Common myeloid progenitor, CD34-positive (primary cell): ENCODE data around the gene ABHD5.

ENCODE experiments used
- CTCF ChIA-PET: fragments of 350-600 bp; sonication (Branson Sonifier 250); formaldehyde crosslinking; loops from one replicate; lab custom pipeline; 2021; ENCODE audit warnings: antibody characterized with exemption; lab: Charles Lee
- POLR2A ChIA-PET: fragments of 350-600 bp; sonication (Branson Sonifier 250); formaldehyde crosslinking; loops from one replicate; lab custom pipeline; 2021; ENCODE audit warnings: antibody characterized with exemption; lab: Charles Lee
- DNase-seq, 3 donors: peaks; one replicate each; pipeline versions ENCODE4 v3.0.0 to v3.0.0-alpha.2; 2013
- H3K27ac ChIP-seq, 2 experiments: 1 replicate in 1 of 2; 2 replicates in 1 of 2; pipeline ENCODE4 v1.7.0; 2013; ENCODE audit warnings: inconsistent platforms in 2 of 2, low read length in 2 of 2, mild to moderate bottlenecking in 2 of 2, low read depth in 1 of 2, moderate library complexity in 1 of 2; ENCODE audit not compliant: severe bottlenecking in 2 of 2, insufficient read depth in 1 of 2, poor library complexity in 1 of 2
- H3K27me3 ChIP-seq, 5 experiments: replicated peaks in 2 of 5; 1 replicate in 3 of 5; 2 replicates in 2 of 5; pipeline versions ENCODE4 v1.6.1 to v1.7.0; 2013; ENCODE audit warnings: low read length in 4 of 5, mild to moderate bottlenecking in 2 of 5, moderate library complexity in 2 of 5, inconsistent platforms in 1 of 5; ENCODE audit not compliant: insufficient read depth in 5 of 5, control insufficient read depth in 4 of 5
- H3K36me3 ChIP-seq, 4 experiments: 1 replicate in 2 of 4; 2 replicates in 2 of 4; pipeline versions ENCODE4 v1.6.1 to v1.7.0; 2013; ENCODE audit warnings: low read length in 3 of 4, control low read depth in 1 of 4, mild to moderate bottlenecking in 1 of 4; ENCODE audit not compliant: control insufficient read depth in 4 of 4, insufficient read depth in 4 of 4
- H3K4me1 ChIP-seq, 4 experiments: 1 replicate in 3 of 4; 2 replicates in 1 of 4; pipeline versions ENCODE4 v1.6.1 to v1.7.1; 2013; ENCODE audit warnings: low read length in 3 of 4, mild to moderate bottlenecking in 3 of 4, control low read depth in 1 of 4, inconsistent platforms in 1 of 4, moderate library complexity in 1 of 4; ENCODE audit not compliant: control insufficient read depth in 4 of 4, insufficient read depth in 4 of 4; ENCODE audit errors: control extremely low read depth in 1 of 4
- H3K4me3 ChIP-seq, 7 experiments: 1 replicate in 4 of 7; 2 replicates in 3 of 7; pipeline versions ENCODE4 v1.5.1 to v1.7.0; 2013; ENCODE audit warnings: mild to moderate bottlenecking in 7 of 7, low read length in 6 of 7, moderate library complexity in 6 of 7, inconsistent platforms in 2 of 7, low read depth in 2 of 7, control low read depth in 1 of 7; ENCODE audit not compliant: insufficient read depth in 4 of 7, control insufficient read depth in 1 of 7; ENCODE audit errors: extremely low read depth in 1 of 7
- H3K9me3 ChIP-seq, 5 experiments: 1 replicate in 4 of 5; 2 replicates in 1 of 5; pipeline versions ENCODE4 v1.6.1 to v1.7.1; 2013; ENCODE audit warnings: low read length in 4 of 5, mild to moderate bottlenecking in 2 of 5, inconsistent platforms in 1 of 5, low read depth in 1 of 5, moderate library complexity in 1 of 5; ENCODE audit not compliant: control insufficient read depth in 4 of 5, insufficient read depth in 2 of 5; ENCODE audit errors: control extremely low read depth in 1 of 5
- WGBS: methylation state at CpG from one replicate; pipeline ENCODE4 v1.1.5; 2013; ENCODE audit not compliant: insufficient coverage; 5-methylcytosine and 5-hydroxymethylcytosine counted together

The ABHD5 gene

GRCh38 chr3:43760938-43761337, 70.2 kb downstream of the ABHD5 start:
- ChIA-PET POLR2A (interaction anchor here (0.6 kb wide), 1 partner anchor 116 kb away, joined by 3 read pairs; no protein-coding TSS in a partner anchor), CTCF (interaction anchor here (1.5 kb wide), 1 partner anchor 8 kb away, joined by 6 read pairs; no protein-coding TSS in a partner anchor)
- no peak for DNase-seq
- Histone ChIP-seq H3K27ac (no peak overlapping the region), H3K36me3 (no peaks in the 10 kb centered on the region), H3K4me3 (no peak overlapping the region), H3K9me3 (no peaks in the 10 kb centered on the region), H3K4me1 (no peaks in the 10 kb centered on the region), H3K27me3 (no peaks in the 10 kb centered on the region)
- WGBS, result no CpG with 5 or more reads among the region's 4 CpGs

- no peaks in the 10 kb centered on the region for H3K27me3 ChIP-seq
- POLR2A ChIA-PET, result interaction anchor here (0.6 kb wide), 1 partner anchor 200 kb away, joined by 4 read pairs; no protein-coding TSS in a partner anchor
- no peaks in the 10 kb centered on the region for H3K9me3 ChIP-seq
- WGBS, result 100% methylated on average over 4 of the region's 6 CpGs
- H3K4me1 ChIP-seq, result no peaks in the 10 kb centered on the region
- DNase-seq, result no peak
- no peak overlapping the region for H3K4me3 ChIP-seq
- H3K27ac ChIP-seq, result no peak overlapping the region
- no peaks in the 10 kb centered on the region for H3K36me3 ChIP-seq
- CTCF ChIA-PET, result no interaction called here
These were observed 71.7 kb downstream of the ABHD5 start for GRCh38 chr3:43762451-43762850.

GRCh38 chr3:43764056-43764455, 73.3 kb downstream of the ABHD5 start:
- Histone ChIP-seq H3K4me1 (peaks cover 0 to 12% (median 3%) of the 10 kb centered on the region in 4 experiments), H3K36me3 (no peaks in the 10 kb centered on the region), H3K27ac (no peak overlapping the region), H3K4me3 (no peak overlapping the region), H3K9me3 (no peaks in the 10 kb centered on the region), H3K27me3 (no peaks in the 10 kb centered on the region)
- 86% methylated on average over 2 of the region's 2 CpGs for WGBS
- ChIA-PET CTCF (no interaction called here), POLR2A (no interaction called here)
- DNase-seq, result no peak

- ChIA-PET POLR2A (no interaction called here), CTCF (interaction anchor here (1.6 kb wide), 1 partner anchor 22 kb away, joined by 3 read pairs; no protein-coding TSS in a partner anchor)
- no peak for DNase-seq
- peaks cover 0 to 16% (median 6%) of the 10 kb centered on the region in 4 experiments for H3K4me1 ChIP-seq
- H3K4me3 ChIP-seq, result no peak overlapping the region
- 100% methylated on average over 1 of the region's 2 CpGs for WGBS
- no peak overlapping the region for H3K27ac ChIP-seq
- no peaks in the 10 kb centered on the region for H3K9me3 ChIP-seq
- H3K36me3 ChIP-seq, result no peaks in the 10 kb centered on the region
- H3K27me3 ChIP-seq, result no peaks in the 10 kb centered on the region
These were observed 73.7 kb downstream of the ABHD5 start for GRCh38 chr3:43764471-43764870.

- Histone ChIP-seq H3K4me3 (no peak overlapping the region), H3K4me1 (peaks cover 4 to 26% (median 13%) of the 10 kb centered on the region in 4 experiments), H3K36me3 (no peaks in the 10 kb centered on the region), H3K27ac (no peak overlapping the region), H3K27me3 (no peaks in the 10 kb centered on the region), H3K9me3 (no peaks in the 10 kb centered on the region)
- 83% methylated on average over 4 of the region's 4 CpGs for WGBS
- CTCF ChIA-PET, result interaction anchor here (1.3 to 2.1 kb wide), 4 partner anchors 8 to 91 kb away, joined by 3 to 5 read pairs (median 4); no protein-coding TSS in a partner anchor
- POLR2A ChIA-PET, result interaction anchor here (0.6 kb wide), 1 partner anchor 153 kb away, joined by 4 read pairs; no protein-coding TSS in a partner anchor
- no peak for DNase-seq
These were observed 74.8 kb downstream of the ABHD5 start for GRCh38 chr3:43765521-43765971.

- ChIA-PET CTCF (interaction anchor here (1.5 to 2.1 kb wide), 2 partner anchors 19 to 89 kb away, joined by 3 to 5 read pairs; no protein-coding TSS in a partner anchor), POLR2A (no interaction called here)
- Histone ChIP-seq H3K9me3 (no peaks in the 10 kb centered on the region), H3K4me1 (peaks cover 4 to 40% (median 26%) of the 10 kb centered on the region in 4 experiments), H3K27ac (no peak overlapping the region), H3K4me3 (no peak overlapping the region), H3K36me3 (no peaks in the 10 kb centered on the region), H3K27me3 (no peaks in the 10 kb centered on the region)
- DNase-seq, result no peak
- no CpG with 5 or more reads among the region's 2 CpGs for WGBS
These were observed 76.1 kb downstream of the ABHD5 start for GRCh38 chr3:43766672-43767465.
